Measurements from ENCODE around the gene PTPN5.

PTPN5 gene

GRCh38 chr11:18741783-18742182 is 49.8 kb downstream of the PTPN5 start:
- no peak for DNase-seq (ENCODE audit: low read depth in 2 of 2)

DNA sequence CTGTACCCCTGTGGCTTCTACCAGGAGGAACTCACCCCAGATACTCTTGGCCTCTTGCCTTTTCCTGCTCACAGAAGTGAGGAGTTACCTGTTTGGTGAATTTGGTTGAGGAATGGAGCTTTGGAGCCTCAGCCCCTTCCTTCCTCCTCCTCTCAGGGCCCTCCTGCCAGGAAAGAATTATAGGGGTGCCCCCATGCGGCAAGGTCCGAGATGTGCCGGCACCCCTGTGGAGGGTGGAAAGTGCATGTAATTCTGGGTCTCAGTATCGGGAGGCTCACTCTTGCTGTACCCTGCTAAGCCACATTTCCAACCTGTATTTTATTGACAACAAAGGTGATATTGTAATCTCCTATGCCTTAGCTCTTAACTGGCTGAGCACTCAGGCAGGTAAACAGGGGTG is 51.9 kb downstream of the PTPN5 start:
- DNase-seq (ENCODE audit: low read depth in 2 of 2), result no peak

GRCh38 chr11:18737642-18738041 is 54.0 kb downstream of the PTPN5 start:
- DNase-seq (ENCODE audit: low read depth in 2 of 2), result no peak

DNA sequence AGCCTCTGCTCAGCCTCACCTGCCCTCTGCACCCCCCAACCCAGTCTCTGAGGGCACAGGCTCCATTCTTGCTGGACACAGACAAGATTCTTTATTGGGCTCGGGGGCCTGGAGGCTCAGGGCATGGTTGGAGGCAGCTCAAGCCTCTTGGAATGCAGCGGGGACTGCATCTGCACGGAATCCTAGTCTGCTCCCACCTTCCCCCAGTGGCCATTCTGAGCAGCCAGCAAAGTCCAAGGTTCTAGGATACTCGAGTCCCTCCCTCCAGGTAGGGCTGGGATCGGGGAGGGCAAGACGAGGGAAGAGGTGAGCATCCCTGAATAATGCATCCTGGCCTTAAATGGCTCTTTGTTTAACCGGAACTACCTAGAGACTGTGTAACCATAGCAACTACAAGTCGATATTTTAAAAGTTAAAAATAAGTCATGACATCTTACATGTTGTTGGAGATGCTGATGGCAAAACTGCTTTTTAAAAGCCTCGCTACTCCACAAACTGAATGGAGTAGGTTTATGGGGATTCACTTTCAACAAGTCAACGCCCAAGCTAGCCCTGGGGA is 54.9 kb downstream of the PTPN5 start:
- DNase-seq (ENCODE audit: low read depth in 2 of 2), result no peak

GRCh38 chr11:18733202-18733601 is 58.4 kb downstream of the PTPN5 start:
- DNase-seq (ENCODE audit: low read depth in 2 of 2), result no peak

- no peak for DNase-seq (ENCODE audit: low read depth in 2 of 2)
Measured at GRCh38 chr11:18731949-18732821, 59.4 kb downstream of the PTPN5 start.

DNA sequence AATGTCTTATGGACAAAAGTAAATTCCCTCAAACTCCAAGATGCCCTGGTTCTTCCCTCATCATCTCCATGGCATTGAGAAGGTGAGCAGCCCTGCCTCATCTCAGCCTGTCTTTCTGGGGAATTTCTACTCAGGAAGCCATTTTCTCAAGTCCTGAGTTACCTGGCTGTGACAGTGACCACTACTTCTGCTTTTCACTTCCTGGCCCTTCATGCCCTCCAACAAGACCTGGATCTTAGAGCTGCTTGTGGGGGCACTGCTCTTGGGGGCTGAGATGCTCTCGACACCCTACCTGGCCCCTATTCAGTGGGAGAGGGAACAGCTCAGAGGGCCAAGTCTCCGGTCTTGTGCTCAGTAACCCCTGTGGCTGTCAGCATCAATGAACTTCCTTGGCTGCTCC is 60.2 kb downstream of the PTPN5 start:
- no peak for DNase-seq (ENCODE audit: low read depth in 2 of 2)

GRCh38 chr11:18730020-18730419 is 61.6 kb downstream of the PTPN5 start:
- no peak for DNase-seq (ENCODE audit: low read depth in 2 of 2)

DNA sequence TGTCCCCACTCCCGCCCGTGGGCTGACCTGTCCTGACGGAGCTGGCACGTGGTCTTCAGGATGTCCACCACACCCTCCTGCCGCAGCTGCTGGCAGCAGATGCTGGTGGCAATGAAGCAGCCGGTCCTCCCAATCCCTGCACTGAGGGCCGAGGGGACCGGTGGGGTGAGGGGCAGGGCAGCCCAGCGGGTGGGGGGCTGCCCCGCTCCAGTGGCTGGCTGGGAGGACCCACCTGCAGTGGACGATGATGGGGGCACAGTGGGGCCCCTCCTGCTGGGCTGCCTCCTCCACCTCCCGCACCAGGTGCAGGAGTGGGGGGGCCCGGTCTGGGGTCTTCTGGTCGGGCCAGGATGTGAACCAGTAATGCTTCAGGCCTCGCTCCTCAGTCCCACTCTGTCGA is 62.2 kb downstream of the PTPN5 start:
- no peak for DNase-seq (ENCODE audit: low read depth in 2 of 2)

- DNase-seq (ENCODE audit: low read depth in 2 of 2), result no peak
Measured at GRCh38 chr11:18728658-18729057, 62.9 kb downstream of the PTPN5 start.

DNA sequence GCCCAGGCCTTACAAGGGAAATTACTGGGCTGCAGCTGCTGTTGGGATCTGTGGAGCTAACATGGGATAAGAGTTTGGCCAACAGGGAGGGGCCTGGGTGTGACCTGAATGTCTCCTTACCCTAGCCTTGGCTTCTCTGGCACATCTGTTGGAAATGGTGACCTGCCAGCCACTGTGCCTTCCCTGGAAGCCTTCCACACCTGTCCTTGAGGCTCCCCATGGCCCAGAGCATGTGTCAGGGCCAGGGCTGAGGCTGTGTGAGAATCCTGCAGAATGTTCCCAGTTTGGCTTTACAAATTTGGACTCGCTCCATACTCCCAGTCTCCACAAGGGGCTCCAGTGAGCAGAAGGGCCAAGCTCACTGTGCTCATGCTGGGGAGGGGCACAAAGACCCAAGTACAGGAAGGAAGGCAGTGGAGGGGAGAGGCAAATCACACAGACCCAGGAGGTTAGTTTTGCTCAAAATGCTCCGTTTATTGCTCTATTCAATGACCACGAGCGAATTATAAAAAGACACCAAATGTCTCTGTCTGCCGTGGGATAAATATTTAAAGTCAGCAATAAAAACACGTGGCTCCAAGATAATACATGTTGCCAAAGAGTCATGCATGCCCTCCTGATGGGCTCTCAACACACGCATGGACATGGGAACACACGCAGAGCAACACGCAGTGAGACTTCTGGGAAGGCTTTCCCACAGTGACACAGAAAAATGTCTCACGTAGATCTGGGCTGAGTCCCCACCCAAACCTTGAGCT is 63.9 kb downstream of the PTPN5 start:
- no peak for DNase-seq (ENCODE audit: low read depth in 2 of 2)

- no peak for DNase-seq (ENCODE audit: low read depth in 2 of 2)
Measured at GRCh38 chr11:18726040-18726439, 65.6 kb downstream of the PTPN5 start, which contains the start of gene IGSF22. Gene IGSF22 (minus strand): TSS chr11:18726188. CDS start chr11:18724236, 1,952 bp downstream.

GRCh38 chr11:18723991-18724390 is 67.6 kb downstream of the PTPN5 start:
- DNase-seq (ENCODE audit: low read depth in 2 of 2), result no peak

GRCh38 chr11:18722293-18722637 is 69.3 kb downstream of the PTPN5 start:
- DNase-seq (ENCODE audit: low read depth in 2 of 2), result no peak

DNA sequence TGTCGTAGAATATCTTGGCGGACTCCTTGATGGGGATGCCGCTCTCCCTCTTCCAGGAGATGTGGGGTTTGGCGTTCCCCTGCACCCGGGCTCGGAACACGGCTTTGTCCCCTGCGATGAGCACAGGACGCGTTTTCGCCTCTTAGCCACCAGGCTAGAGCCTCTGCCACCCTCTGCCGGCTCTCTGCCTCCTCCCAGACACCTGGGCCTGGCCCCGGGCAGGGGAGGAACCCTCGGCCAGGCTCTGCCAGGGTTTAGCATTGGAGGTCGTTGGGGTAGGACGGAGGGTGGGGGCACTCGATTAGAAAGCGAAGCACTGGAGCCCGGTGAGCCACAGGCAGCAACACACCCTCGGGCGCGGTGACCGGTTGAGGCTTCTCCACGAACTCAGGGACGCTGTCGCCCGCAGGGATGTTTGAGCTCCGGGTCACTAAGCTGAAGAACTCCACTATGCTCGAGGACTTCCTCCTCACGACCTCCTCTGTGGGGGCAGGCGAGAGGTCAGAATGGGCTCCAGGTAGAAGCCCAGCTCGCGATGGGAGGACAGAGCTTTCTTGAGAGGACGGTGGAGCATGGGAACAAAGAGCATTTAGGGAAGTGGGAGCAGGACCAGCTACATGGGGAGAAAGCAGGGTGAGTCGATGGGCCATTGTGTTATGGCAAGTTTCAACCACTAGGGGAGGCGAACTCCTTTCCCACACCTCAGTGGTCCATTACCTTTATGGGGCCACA is 69.9 kb downstream of the PTPN5 start:
- DNase-seq (ENCODE audit: low read depth in 2 of 2), result no peak

DNA sequence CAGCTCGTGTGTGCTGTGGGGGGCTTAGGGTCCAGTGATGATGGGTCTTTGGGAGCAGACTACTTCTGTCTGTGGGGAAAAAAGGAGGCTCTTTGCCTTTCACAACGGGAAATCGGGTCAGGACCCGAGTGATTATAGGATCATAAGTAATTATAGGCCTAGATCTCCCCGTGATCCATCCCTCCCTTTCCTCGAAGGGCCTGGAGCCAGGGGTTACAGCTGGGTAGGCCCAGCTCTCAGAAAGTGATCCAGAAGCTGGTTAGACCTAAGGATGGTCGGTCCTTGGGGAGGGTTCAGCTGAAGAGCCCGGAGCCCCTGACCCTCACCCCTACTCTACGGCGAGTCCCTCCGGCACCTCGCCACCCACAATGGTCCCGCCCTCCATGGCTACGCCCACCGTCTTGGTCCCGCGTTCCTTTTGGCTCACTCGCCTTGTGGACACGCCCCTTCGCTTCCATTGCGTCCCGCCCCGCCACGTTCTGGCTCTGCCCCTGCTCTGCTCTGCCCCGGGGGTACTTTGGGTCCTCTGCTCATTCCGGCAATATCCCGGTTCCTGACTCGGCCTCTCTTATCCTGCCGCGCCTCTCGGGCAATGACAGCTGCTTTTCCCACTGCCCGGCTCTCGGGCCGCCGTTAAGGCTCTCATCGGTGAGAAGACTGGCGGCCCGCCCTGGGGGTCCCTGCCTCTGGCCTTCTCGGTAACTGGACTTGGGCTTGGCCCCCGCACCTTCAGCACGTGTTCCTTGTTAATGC is 70.6 kb downstream of the PTPN5 start:
- peak in 1 of 2 experiments; percentile 28 for DNase-seq (ENCODE audit: low read depth in 2 of 2)

GRCh38 chr11:18720091-18720807 is 71.3 kb downstream of the PTPN5 start:
- DNase-seq (ENCODE audit: low read depth in 2 of 2), result no peak

DNA sequence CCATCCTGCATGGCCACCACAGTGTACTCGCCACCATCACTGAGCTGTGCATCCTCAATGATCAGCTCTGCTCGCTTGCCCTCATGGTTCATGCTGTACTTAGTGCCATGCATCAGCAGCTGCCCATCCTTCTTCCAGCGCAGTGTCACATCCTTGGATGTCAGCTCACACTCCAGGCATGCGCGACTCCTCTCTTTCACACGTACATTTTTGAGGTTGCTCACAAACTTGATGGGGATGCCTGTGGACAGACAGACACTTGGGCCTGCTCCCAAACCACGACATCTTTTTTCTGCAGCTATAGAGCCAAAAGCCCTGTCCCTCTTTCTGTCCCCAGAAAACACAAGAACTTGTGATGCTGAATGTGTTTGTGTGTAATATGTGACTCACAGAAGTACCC is 76.1 kb downstream of the PTPN5 start:
- no peak for DNase-seq (ENCODE audit: low read depth in 2 of 2)

- no peak for DNase-seq (ENCODE audit: low read depth in 2 of 2)
Measured at GRCh38 chr11:18714443-18714780, 77.2 kb downstream of the PTPN5 start.

GRCh38 chr11:18713646-18714442 is 77.8 kb downstream of the PTPN5 start:
- DNase-seq (ENCODE audit: low read depth in 2 of 2), result no peak
